CD4-positive, alpha-beta T cell treated with Interferon gamma for 1 hour (primary cell): ENCODE results near the gene KCNJ5.

Source experiments
- DNase-seq: peaks from one replicate; pipeline ENCODE4 v3.0.0-alpha.2; 2020

Gene KCNJ5

GRCh38 chr11:128934351-128934750, 43.2 kb downstream of the KCNJ5 start:
- DNase-seq: no peak

GRCh38 chr11:128934926-128935325, 43.8 kb downstream of the KCNJ5 start:
- DNase-seq: no peak

GRCh38 chr11:128936606-128937251, 45.6 kb downstream of the KCNJ5 start:
- DNase-seq: no peak

- DNase-seq: no peak
Measured at GRCh38 chr11:128937480-128937879, 46.3 kb downstream of the KCNJ5 start.

- DNase-seq: no peak
Measured at GRCh38 chr11:128938156-128938885, 47.2 kb downstream of the KCNJ5 start.

GRCh38 chr11:128939591-128939990, 48.4 kb downstream of the KCNJ5 start:
- no peak for DNase-seq

GRCh38 chr11:128940156-128940555, 49.0 kb downstream of the KCNJ5 start:
- no peak for DNase-seq

GRCh38 chr11:128940603-128941002, 49.4 kb downstream of the KCNJ5 start:
- DNase-seq: no peak

GRCh38 chr11:128941110-128941509, 50.0 kb downstream of the KCNJ5 start:
- no peak for DNase-seq

GRCh38 chr11:128941573-128942271, 50.6 kb downstream of the KCNJ5 start:
- no peak for DNase-seq

- no peak for DNase-seq
Measured at GRCh38 chr11:128942272-128942612, 51.1 kb downstream of the KCNJ5 start.

GRCh38 chr11:128942817-128943427, 51.8 kb downstream of the KCNJ5 start, which contains the start of gene TP53AIP1:
Gene TP53AIP1, minus strand, starts transcription at chr11:128942871. Its CDS starts 5,053 bp downstream, at chr11:128937818.
- DNase-seq: no peak

GRCh38 chr11:128943428-128943976, 52.3 kb downstream of the KCNJ5 start:
- no peak for DNase-seq

- no peak for DNase-seq
Measured at GRCh38 chr11:128946648-128947047, 55.5 kb downstream of the KCNJ5 start.

GRCh38 chr11:128947773-128948172, 56.6 kb downstream of the KCNJ5 start:
- DNase-seq: no peak

- DNase-seq: no peak
Measured at GRCh38 chr11:128948583-128948982, 57.4 kb downstream of the KCNJ5 start.

GRCh38 chr11:128949791-128950454, 58.8 kb downstream of the KCNJ5 start:
- DNase-seq: no peak

GRCh38 chr11:128953151-128953550, 62.0 kb downstream of the KCNJ5 start:
- no peak for DNase-seq

- no peak for DNase-seq
Measured at GRCh38 chr11:128955636-128956035, 64.5 kb downstream of the KCNJ5 start.

- no peak for DNase-seq
Measured at GRCh38 chr11:128956401-128957201, 65.4 kb downstream of the KCNJ5 start.

GRCh38 chr11:128957202-128957482, 66.0 kb downstream of the KCNJ5 start:
- no peak for DNase-seq

- no peak for DNase-seq
Measured at GRCh38 chr11:128961645-128962044, 70.5 kb downstream of the KCNJ5 start.
